ENCODE data around the gene CDV3.

GRCh38 chr3:133562376-133562775, 11.1 kb upstream of the CDV3 start:
- TF ChIP-seq REST (IDR thresholded peaks at IDR 0.05; ENCODE audit: insufficient read depth in 1 of 2, low read depth in 2 of 2, low read length in 2 of 2) (no peak), TAF1 (IDR thresholded peaks at IDR 0.05; ENCODE audit: borderline replicate concordance, insufficient read depth, low read length) (no peak)

Measured in PFSK-1 (cell line).